Stimulated activated CD4-positive, alpha-beta T cell treated with anti-CD3 and anti-CD28 coated beads, Interleukin-4, amount 100 ng/mL, for 24 hours (primary cell): ENCODE results near the gene LYG2.
"Not testable (repeated sequence)": the region's sequence is repeated elsewhere in the genome, so short reads cannot be mapped to it uniquely, and the experiment has no call there.

Experiments
- DNase-seq: peaks from one replicate; pipeline ENCODE4 v3.0.0-alpha.2; 2020

LYG2 gene, protein sequence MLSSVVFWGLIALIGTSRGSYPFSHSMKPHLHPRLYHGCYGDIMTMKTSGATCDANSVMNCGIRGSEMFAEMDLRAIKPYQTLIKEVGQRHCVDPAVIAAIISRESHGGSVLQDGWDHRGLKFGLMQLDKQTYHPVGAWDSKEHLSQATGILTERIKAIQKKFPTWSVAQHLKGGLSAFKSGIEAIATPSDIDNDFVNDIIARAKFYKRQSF

DNA sequence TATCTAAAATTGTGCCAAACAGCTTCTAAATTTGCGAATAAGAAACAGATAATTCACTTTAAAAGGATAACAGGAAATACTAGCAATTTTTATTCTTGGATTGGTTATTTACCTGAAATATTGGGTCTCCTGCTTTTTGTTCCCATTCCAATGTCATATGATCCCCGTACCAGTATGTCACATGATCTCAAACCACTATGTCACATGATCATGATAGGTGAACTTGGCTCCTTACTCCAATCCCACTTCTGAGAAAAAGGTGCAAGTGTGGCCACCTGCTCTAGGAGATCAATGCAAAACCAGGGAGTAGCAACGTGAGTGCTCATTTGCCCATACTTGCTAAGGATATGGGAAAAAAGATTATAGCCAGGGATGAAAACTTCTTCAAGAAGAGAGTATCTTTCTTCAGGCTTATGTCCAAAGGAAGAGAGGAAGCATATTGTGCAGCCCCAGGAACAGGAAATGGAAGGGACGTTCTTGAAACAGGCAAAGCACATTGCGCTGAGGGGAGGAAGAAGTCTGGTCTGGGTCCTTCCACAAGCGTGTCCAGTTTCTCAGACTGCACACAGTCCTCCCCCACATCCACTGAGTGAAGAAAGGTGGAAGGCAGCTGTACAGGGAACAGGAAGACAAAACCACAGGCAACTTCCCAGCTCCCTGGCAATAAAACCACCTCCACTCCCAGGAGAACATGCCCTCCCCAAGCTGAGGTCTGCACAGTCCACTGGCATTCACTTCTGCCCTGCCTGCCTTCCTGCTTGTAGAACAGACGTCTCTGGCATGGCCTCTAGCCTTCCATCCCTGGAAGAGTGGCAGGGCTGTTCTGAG, at the start of gene LYG2:
Gene LYG2 (minus strand): TSS at position 176 of the 828 bp plus-strand sequence. CDS start 1,406 bp downstream, outside the sequence.
- DNase-seq = no peak

DNA sequence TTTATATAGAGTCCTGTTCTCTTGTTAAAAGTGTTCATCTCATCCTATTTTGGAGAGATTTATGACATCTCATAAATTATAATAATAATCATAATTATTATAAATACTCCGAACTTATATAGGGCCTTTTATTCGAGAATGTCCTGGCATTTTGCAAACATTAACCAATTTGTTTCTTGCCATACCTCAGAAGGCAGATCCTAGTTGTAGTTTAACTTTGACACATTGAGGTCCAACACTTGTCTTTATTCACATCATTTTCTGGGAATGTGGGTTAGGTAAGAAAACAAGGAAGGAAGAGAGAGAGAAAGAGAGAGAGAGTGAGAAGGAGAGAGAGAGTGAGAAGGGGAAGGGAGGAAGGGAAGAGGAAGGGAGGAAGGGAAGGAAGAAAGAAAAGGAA, 45.6 kb upstream of the LYG2 start, which contains the start of gene LYG1:
Gene LYG1 (minus strand): TSS at position 101 of the 400 bp plus-strand sequence. CDS start 5,527 bp downstream, outside the sequence.
- not testable (repeated sequence) for DNase-seq

DNA sequence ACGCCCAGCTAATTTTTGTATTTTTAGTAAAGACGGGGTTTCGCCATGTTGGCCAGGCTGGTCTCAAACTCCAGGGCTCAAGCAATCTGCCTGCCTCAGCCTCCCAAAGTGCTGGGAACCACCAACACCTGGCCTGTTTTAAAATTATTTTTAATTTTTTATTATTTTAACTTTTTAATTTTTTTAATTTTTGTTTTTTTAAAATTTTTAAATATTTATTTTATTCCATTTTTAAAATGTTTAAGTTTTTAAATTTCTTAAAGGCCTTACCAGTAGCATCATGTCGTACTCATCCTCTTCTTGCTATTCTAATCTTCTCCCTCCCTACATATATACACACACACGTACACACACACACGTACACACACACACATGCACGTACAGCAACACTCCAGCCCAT, 44.1 kb upstream of the LYG2 start:
- DNase-seq = no peak

DNA sequence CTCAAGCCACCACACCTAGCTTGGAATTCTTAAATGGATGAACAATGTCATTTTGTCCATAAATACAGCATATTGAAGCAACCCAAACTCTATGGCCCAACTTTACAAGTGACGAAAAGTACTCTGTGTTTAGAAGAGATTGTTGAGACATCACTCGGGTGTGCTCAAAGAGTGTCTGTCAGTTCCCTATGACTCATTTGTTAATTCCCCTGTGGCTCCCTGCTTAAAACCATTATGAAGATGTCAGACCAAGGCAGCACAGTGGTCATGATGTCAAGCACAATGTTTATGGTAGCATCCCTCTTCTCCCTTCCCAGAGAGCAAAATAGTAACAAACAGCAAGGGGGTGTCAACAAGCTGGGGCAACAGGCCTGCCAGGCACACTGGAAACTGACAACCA, 42.5 kb upstream of the LYG2 start:
- DNase-seq = no peak

DNA sequence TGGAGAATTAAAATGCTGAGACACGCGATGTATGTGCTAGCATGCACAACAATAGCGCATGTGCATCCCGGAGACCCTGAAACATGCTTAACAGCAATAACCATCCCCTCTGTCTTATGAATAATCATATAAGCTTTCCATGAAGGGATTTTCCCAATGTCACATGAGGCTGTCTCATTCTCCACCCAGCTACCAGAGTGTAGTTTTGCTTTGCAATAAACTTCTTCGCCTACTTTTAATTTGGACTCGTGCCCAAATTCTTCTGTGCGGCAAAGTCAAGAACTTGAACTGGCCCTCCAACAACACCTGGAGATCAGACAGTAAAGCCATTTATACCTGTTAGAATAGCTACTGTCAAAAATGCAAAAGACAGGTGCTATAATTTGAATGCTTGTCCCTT, 30.1 kb upstream of the LYG2 start:
- DNase-seq = no peak

DNA sequence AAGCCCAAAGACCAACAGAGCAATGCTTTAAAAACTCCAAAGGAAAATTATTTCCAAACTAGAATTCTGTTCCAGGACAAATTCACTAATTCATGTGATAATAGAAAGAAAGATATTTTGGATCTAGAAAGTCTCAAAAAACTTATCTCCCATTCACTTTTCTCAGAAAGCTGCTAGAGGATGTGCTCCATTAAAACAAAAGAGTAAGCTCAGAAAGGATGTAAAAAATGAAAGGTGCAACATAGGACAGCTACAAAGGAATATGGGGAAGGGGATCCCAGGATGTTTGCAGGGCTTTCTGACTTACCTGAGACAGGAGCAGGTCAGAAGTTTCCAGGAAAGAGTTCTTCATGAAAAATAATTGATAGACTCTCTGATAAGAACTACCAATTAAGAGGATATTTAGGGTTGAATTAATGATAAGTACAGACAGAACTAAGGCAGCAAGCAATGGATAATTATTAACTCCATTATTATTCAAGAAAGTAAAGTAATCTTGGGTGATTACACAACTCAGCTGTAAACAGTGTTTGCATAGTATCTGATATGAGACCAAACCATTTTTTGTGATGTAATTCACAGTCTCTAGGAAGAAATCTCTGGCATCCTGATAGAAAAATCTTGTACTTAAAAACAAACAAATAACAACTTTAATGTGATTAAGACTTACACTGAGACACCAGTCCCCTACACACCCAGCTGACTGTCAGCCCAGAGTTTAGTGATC, 24.7 kb upstream of the LYG2 start:
- no peak for DNase-seq

DNA sequence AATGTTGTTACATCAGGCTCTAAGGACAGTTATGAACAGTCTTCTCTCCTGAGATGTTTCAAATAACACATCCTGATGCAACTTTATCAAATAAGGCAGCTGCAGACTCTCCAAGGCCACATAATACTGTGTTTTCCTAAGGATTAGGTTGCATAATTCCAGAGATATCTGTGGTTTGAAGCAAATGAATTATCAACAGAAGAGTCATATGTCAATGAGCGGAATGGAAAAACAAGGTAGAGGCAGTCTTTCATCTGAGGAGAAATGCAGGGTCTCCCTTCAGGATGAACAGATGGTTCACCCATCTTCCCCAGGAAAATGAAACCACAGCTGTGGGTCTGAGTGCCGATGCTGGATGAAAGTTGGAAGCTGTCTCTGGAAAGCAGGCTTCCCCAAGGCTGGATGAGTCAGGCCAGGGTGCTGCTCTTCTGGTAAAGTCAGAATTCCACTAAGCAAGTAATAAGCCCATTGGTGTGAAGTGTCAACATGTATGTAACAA, 23.4 kb upstream of the LYG2 start:
- no peak for DNase-seq

DNA sequence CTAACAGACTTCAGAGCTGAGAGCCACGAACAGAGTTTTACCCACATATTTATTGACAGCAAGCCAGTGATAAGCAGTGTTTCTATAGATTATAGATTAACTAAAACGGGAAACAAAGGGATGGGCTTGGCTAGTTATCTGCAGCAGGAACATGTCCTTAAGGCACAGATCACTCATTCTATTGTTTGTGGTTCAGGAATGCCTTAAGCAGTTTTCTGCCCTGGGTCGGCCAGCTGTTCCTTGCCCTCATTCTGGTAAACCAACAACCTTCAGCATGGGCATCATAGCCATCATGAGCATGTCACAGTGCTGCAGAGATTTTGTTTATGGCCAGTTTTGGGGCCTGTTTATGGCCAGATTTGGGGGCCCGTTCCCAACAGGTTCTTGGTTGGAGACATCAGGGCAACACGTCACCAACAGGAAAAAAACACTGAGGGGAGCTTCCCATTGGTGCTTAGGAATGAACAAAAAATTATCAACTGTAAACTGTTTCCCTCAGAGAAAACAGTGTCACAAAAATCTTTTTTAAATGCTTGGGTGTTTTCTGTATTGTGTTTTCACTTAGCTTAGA, 22.8 kb upstream of the LYG2 start:
- DNase-seq = not testable (repeated sequence)

DNA sequence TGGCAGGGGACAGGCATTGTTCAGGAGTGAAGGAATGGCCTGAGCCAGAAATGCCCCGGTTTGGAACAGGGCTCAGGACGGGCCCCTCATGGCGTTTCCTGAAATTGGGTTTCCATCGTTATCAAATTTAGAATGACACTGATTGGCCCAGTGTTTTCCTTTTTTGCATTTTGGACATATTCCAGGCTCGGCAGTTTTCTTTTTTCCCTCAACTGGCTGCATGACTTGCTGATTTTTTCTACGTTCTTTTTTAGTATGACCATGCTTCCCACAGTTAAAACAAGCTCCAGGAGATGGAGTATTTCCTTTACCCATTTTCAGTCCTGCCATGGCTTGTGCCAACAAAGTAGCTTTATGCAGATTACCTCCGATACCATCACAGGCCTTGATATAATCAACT, 20.4 kb upstream of the LYG2 start:
- DNase-seq = no peak

DNA sequence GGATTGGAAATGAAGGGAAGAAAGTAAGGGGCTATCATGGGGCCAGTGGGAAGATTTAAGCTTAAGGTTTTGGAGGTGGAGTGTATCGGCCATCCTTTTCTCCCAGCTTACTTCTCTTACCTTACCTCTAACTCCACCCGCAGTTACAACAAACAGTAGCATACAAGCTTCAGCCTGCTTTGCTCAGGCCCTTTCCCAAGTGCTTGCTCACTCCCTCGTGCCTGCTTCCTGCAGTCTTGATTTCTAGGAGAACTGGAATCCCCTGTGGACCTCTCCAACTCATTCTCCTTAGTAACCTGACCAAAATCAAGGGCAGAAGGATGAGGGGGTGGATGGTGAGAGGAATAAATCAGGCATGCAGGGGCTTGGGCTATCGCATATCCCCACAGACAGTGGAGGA, 5.8 kb upstream of the LYG2 start:
- DNase-seq = no peak

DNA sequence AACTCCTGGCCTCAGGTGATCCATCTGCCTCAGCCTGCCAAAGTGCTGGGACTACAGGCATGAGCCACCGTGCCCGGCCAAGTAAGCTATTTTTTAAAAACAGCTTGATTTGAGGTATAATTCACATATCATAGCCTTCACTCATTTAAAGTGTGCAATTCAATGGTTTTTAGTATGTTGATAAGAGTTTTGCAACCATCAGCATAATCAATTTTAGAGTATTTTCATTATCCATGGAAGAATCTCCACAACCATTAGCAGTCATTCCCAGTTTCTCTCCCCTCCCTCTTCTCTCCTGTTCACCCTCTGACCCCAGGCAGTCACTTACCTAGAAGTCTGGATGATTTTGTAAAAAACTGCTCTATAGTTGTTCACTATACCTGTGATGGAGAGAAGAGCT, 4.7 kb upstream of the LYG2 start:
- no peak for DNase-seq

DNA sequence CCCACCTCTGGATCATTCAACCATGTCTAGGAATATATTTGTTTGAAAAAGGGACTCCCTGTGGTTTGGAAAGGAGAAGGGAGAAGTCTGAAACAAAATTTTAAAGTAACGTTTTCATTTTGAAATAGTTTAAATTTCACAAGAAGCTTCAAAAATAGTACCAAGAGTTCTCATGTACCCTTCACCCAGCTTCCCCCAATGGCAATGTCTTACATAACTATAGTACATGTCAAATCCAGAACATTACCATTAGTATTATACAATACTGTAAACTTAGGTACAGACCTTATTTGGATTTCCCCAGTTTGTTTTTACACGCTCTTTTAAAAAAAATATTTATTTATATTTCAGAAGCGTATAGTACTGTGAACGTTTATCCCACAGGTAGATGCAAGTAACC, 4.0 kb upstream of the LYG2 start:
- DNase-seq = no peak

DNA sequence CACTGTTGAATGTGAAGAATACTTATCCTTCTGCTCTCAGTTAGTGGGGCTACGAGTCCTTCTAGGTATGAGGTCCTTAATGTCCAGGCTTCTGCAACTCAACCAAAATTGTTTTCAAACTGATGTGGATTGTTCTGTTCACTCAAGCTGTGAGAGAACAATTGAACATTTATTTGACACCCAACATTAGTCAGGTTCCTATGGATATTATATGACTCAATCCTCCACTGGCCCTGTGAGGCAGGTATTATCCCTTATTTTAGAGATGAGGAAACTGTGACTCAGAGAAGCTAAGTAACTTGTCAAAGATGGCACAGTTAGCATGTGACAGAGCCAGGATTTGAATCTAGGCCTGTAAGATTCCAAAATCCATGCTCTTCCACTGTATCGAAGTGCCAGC, 1.2 kb upstream of the LYG2 start:
- no peak for DNase-seq

DNA sequence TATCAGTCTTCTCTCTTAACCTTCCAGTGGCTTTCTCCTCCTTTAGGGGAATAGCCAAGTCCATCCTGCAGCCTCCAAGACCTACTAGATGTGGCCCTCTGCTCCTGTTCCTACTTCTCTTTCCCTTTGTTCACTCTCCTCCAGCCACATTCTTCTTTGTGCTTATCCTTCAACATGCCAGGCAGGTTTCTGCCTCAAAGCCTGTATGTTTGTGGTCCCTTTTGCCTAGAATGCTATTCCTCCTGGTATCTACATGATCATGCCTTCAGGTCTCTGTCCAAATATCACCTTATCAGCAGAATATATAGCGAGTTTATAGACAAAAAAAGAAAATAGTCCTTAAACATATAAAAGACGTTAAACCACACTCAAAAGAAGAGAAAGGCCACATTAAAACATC, 5.5 kb downstream of the LYG2 start:
- DNase-seq = no peak

DNA sequence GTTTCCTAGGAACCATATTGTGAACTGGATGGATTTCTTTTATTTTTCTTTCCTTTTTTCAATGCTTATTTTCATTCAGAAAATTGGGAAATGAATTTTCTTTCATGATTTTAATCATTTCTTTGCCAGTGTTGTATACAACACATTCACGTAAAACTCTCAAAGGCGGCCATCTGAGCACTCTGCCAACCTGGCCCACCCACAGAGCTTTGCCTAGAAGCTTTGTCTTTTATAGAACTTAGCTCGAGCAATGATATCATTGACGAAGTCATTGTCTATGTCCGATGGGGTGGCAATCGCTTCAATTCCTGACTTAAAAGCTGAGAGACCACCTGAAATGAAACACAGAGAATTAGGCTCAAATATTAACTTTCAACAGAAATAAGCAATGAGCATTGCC, 13.3 kb downstream of the LYG2 start:
- DNase-seq = no peak

DNA sequence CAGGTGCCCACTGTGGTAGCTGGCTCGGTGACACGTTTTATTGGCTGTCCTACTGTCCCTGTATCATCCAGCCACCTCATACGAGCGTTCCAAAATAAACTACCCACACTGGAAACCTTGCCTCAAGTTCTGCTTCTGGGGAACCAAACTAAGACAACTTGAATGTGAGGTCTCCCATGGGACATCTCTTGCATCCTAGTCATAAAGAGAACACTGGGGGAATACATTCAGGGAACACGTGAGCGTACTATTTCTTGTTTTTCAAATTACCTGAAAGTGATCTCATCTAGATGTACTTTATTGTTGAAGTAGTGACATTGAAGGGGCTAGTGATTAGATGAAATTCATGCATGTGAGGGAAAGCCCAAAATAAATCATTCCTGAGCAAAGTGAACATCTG, 15.0 kb downstream of the LYG2 start:
- DNase-seq = no peak

DNA sequence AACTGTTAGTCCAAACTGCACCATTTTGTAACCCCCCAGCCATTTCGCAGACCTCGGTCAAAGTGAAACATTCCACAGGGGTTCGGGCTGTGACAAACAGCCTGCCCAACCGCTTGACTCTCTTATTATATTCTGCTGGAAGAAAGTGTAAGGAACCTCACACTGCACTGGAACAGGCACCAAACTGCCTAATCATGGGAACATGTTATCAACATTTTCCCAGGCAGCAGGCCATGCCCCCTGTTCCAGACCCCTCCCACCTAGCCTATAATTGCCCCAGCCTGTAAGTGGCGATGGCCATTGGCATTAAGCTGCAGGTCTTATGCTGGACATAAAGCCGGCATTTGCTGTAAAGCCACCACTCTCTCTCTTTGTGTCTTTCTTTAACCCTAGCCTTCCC, 16.9 kb downstream of the LYG2 start:
- DNase-seq = no peak

DNA sequence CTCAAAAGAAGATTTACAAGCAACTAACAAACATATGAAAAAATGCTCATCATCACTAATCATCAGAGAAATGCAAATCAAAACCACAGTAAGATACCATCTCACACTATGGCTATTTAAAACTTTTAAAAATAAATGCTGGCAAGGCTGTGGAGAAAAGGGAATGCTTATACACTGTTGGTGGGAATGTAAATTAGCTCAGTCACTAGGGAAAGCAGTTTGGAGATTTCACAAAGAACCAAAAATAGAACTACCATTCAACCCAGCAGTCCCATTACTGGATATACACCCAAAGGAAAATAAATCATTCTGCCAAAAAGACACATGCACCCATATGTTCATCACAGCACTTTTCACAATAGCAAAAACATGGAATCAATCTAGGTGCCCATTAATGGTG, 22.3 kb downstream of the LYG2 start:
- not testable (repeated sequence) for DNase-seq

DNA sequence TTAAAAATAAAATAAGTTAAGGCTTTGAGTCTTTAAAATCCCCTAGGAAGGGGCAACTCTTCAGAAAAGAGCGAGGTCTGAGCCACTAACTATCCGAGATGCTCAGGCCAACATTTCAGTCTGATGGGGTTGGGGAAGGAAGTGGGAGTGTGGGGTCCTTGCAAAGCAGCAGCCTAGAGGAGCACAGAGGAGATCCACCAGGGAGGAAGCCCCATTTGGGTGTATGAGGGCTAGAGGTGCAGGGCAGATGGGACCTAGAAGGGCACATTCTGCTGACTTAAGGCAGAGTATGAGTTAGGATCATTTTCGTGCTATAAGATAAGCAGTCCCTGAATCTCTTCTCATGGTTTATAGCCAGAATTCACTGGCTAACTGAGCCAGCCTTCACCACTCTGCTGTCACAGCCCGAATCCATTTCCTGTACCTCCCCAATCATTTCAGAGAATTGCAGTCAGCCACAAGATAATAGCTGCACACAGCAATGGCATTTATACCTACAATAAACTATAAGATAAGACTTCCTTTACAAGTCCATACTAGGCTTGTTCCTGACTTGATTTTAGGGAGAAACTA, 37.5 kb downstream of the LYG2 start:
- no peak for DNase-seq

DNA sequence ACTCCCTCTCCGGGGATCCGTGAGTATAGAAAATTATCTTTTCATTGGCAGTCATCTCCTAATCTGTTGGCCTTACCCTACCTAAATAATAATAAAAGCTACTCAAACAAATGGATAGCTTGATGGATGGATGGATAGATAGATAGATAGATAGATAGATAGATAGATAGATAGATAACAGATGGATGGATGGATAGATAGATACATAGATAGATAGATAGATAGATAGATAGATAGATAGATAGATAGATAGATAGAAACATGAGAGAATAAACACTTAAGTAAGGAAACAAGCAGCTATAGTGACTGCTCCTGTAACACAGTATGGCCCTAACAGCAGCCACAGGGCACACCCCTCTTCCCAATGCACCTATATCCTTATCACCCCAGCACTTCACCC, 39.4 kb downstream of the LYG2 start:
- DNase-seq = no peak

DNA sequence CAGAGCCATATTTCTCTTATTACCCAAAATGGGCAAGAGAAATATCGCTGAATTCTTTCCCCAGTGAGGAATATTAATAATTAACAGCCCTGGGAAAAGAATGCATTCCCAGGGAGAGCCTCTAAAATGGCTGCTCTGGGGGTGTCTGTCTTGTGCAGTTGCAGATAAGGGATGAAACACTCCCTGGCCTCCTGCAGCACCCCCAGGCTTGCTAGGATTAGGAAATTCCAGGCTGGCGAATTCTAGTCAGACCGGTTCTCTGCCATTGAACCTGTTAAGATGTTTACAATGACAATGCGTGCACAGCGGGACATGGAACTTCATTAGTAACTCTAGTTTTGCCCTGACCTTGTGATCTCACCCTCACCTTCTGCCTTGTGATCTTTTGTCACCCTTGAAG, 50.0 kb downstream of the LYG2 start:
- no peak for DNase-seq

DNA sequence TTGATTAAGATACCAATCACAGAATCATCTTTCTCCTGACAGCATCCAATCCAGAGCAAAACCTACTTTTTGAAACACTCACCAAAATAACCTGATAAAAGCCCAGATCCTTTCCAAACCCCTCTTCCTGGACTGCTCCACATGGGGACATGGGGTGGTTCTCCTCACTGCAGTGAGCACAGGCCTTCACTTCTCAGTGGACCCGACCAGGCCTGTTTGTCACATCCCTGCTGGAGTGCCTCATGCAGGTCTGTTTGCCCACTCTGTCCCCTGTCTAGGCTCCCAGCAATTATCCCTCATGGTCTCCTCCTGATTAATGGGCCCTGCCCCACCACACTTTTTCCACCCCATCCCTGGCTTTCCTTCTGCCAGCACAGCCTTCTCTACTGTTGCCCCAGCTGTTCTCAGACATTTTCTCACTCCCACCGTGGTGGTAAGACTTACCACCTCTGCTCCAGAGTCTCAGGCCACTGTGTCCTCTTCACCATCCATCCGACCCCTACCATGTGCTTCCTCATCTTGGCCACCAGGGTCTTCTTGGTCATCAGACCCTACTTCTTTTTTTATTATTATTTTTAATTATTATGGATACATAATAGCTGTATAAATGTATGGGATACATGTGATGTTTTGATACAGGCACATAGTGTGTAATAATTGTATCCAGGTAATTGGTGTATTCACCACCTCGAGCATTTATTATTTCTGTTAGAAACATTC, 53.3 kb downstream of the LYG2 start:
- no peak for DNase-seq
